ENCODE measurements around the gene C14orf119.
"Not testable (repeated sequence)": the region's sequence is repeated elsewhere in the genome, so short reads cannot be mapped to it uniquely, and the experiment has no call there.

Gene C14orf119

GRCh38 chr14:23089498-23090253 lies 5.6 kb upstream of the C14orf119 start:
- DNase-seq (ENCODE audit: low read depth in 2 of 2): no peak

- no peak for DNase-seq (ENCODE audit: low read depth in 2 of 2)
Measured at GRCh38 chr14:23090254-23090636, 5.1 kb upstream of the C14orf119 start.

GRCh38 chr14:23091294-23092225 lies 3.7 kb upstream of the C14orf119 start:
- no peak for DNase-seq (ENCODE audit: low read depth in 2 of 2)

GRCh38 chr14:23093104-23093503 lies 2.2 kb upstream of the C14orf119 start:
- DNase-seq (ENCODE audit: low read depth in 2 of 2): no peak

GRCh38 chr14:23093526-23093925 lies 1.8 kb upstream of the C14orf119 start:
- no peak for DNase-seq (ENCODE audit: low read depth in 2 of 2)

GRCh38 chr14:23093991-23094665 lies 1.2 kb upstream of the C14orf119 start:
- DNase-seq (ENCODE audit: low read depth in 2 of 2): no peak

GRCh38 chr14:23094666-23095195 lies 574 bp upstream of the C14orf119 start, which contains the start of gene ACIN1:
TSS of gene ACIN1 (minus strand) at chr14:23095136. CDS start at chr14:23095112, 24 bp downstream.
- peak; percentile 77 to 79 for DNase-seq (ENCODE audit: low read depth in 2 of 2)

GRCh38 chr14:23097786-23098185 lies 2.5 kb downstream of the C14orf119 start:
- DNase-seq (ENCODE audit: low read depth in 2 of 2): no peak

GRCh38 chr14:23099212-23099861 lies 4.0 kb downstream of the C14orf119 start:
- DNase-seq (ENCODE audit: low read depth in 2 of 2): no peak

GRCh38 chr14:23101213-23101970 lies 6.1 kb downstream of the C14orf119 start:
- no peak for DNase-seq (ENCODE audit: low read depth in 2 of 2)

GRCh38 chr14:23101986-23102625 lies 6.8 kb downstream of the C14orf119 start:
- DNase-seq (ENCODE audit: low read depth in 2 of 2): no peak

- no peak for DNase-seq (ENCODE audit: low read depth in 2 of 2)
Measured at GRCh38 chr14:23102801-23103200, 7.5 kb downstream of the C14orf119 start.

- DNase-seq (ENCODE audit: low read depth in 2 of 2): no peak
Measured at GRCh38 chr14:23103581-23103980, 8.3 kb downstream of the C14orf119 start.

- no peak for DNase-seq (ENCODE audit: low read depth in 2 of 2)
Measured at GRCh38 chr14:23104070-23104590, 8.8 kb downstream of the C14orf119 start.

GRCh38 chr14:23104591-23105347 lies 9.5 kb downstream of the C14orf119 start, which contains the start of gene CIROP:
TSS of gene CIROP (minus strand) at chr14:23104989. CDS start at chr14:23104920, 69 bp downstream.
- DNase-seq (ENCODE audit: low read depth in 2 of 2): no peak

- no peak for DNase-seq (ENCODE audit: low read depth in 2 of 2)
Measured at GRCh38 chr14:23105348-23105824, 10.1 kb downstream of the C14orf119 start.

- no peak for DNase-seq (ENCODE audit: low read depth in 2 of 2)
Measured at GRCh38 chr14:23106747-23107045, 11.4 kb downstream of the C14orf119 start.

GRCh38 chr14:23107620-23108019 lies 12.3 kb downstream of the C14orf119 start:
- DNase-seq (ENCODE audit: low read depth in 2 of 2): not testable (repeated sequence)

- not testable (repeated sequence) for DNase-seq (ENCODE audit: low read depth in 2 of 2)
Measured at GRCh38 chr14:23108169-23108568, 12.9 kb downstream of the C14orf119 start.

Measured in fibroblast of skin of left quadriceps (primary cell).